Measurements from ENCODE around the gene PTPRQ. TPM values are rescaled to one million over a fixed set of nuclear protein-coding genes. Genes with fewer than 3 reads are reported as not detected.
A peak's percentile ranks its signal among the peaks of the same experiment; 100 is the strongest.

Gene PTPRQ
- total RNA-seq, 1 donor = 5.4 TPM

DNA sequence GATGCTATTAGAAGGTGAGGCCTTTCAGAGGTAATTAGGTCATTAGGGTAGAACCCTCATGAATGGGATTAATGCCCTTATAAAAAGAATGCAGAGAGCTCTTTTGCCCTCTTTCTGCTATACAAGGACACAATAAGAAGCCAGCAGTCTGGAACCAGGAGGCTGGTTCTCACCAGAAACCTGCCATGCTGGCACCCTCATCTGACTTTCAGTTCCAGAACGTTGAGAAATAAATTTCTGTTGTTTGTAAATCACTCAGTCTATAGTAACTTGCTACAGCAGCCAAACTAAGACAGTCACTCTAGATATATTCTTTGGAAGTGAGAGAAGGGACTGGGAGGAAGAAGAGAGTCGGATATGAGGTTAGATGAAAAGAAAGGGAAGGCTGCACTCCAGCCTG, 138.4 kb downstream of the PTPRQ start:
- H3K79me2 ChIP-seq (ENCODE audit: insufficient read depth, low read length) = no peaks in the 10 kb centered on the region
- H3K36me3 ChIP-seq (ENCODE audit: insufficient read depth, low read length) = no peaks in the 10 kb centered on the region
- H3K4me2 ChIP-seq (ENCODE audit: insufficient read depth, low read length) = no peak overlapping the region
- H3K4me1 ChIP-seq (ENCODE audit: insufficient read depth, low read length) = peaks cover 31% of the 10 kb centered on the region
- H2AFZ ChIP-seq (ENCODE audit: low read length) = peak overlapping the region; percentile 3
- TF ChIP-seq, protein P1, sequence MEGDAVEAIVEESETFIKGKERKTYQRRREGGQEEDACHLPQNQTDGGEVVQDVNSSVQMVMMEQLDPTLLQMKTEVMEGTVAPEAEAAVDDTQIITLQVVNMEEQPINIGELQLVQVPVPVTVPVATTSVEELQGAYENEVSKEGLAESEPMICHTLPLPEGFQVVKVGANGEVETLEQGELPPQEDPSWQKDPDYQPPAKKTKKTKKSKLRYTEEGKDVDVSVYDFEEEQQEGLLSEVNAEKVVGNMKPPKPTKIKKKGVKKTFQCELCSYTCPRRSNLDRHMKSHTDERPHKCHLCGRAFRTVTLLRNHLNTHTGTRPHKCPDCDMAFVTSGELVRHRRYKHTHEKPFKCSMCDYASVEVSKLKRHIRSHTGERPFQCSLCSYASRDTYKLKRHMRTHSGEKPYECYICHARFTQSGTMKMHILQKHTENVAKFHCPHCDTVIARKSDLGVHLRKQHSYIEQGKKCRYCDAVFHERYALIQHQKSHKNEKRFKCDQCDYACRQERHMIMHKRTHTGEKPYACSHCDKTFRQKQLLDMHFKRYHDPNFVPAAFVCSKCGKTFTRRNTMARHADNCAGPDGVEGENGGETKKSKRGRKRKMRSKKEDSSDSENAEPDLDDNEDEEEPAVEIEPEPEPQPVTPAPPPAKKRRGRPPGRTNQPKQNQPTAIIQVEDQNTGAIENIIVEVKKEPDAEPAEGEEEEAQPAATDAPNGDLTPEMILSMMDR (IDR thresholded peaks at IDR 0.05; ENCODE audit: extremely low read depth, low read depth, low read length) = no peak
- DNase-seq (ENCODE audit: insufficient read length, low spot score, missing footprints) = no peak
- H3K4me3 ChIP-seq (ENCODE audit: insufficient read depth, low read length) = no peak overlapping the region
- peak overlapping the region; percentile 83 for H3K27ac ChIP-seq (ENCODE audit: low read depth, low read length)
- H3K9me3 ChIP-seq (ENCODE audit: low read depth, low read length) = no peaks in the 10 kb centered on the region
- no peaks in the 10 kb centered on the region for H3K27me3 ChIP-seq (ENCODE audit: insufficient read depth, low read length)
- H4K20me1 ChIP-seq (ENCODE audit: insufficient read depth, low read length) = no peaks in the 10 kb centered on the region

DNA sequence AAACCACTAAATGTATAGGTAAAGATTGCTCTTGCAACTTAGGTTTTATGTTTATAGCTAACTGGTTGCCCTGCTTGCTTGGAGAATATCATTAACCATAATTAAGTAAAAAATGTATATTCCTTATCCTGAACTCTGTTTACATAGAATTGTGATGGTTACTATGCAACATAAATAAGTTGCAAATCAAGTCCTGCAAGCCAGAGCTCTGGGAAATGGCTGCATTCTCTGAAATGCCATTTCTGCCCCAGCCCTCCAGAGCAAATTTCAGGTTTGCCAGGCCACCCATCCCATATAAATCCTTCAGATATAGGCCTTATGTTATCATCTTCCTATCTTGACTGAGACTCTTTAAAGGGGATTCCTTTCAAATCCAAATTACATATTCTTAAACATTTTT, 145.0 kb downstream of the PTPRQ start:
- TF ChIP-seq, protein P1 (IDR thresholded peaks at IDR 0.05; ENCODE audit: extremely low read depth, low read depth, low read length) = no peak
- peak overlapping the region; percentile 39 for H2AFZ ChIP-seq (ENCODE audit: low read length)

DNA sequence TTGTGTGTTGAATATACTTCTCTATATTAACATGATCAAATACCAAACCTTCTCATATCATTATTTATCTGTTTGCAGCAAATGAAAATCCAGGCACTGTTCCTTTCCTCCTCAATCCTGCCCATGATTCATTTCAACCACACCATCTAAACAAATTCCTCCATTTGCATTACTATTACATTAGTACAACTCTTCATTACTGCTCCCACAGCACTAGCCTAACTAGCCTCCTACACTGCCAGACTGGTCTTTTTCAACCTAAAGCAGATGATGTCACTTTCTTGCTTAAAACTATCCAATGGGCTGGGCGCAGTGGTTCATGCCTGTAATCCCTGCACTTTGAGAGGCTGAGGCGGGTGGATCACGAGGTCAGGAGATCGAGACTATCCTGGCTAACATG, 146.1 kb downstream of the PTPRQ start:
- no peaks in the 10 kb centered on the region for H3K27me3 ChIP-seq (ENCODE audit: insufficient read depth, low read length)
- H3K27ac ChIP-seq (ENCODE audit: low read depth, low read length) = no peak overlapping the region
- peak; percentile 27 for DNase-seq (ENCODE audit: insufficient read length, low spot score, missing footprints)
- H3K4me1 ChIP-seq (ENCODE audit: insufficient read depth, low read length) = peaks cover 26% of the 10 kb centered on the region
- H3K4me3 ChIP-seq (ENCODE audit: insufficient read depth, low read length) = no peak overlapping the region
- no peaks in the 10 kb centered on the region for H3K79me2 ChIP-seq (ENCODE audit: insufficient read depth, low read length)
- H3K36me3 ChIP-seq (ENCODE audit: insufficient read depth, low read length) = no peaks in the 10 kb centered on the region
- H3K4me2 ChIP-seq (ENCODE audit: insufficient read depth, low read length) = no peak overlapping the region
- no peaks in the 10 kb centered on the region for H4K20me1 ChIP-seq (ENCODE audit: insufficient read depth, low read length)
- TF ChIP-seq, protein P1 (IDR thresholded peaks at IDR 0.05; ENCODE audit: extremely low read depth, low read depth, low read length) = no peak
- peak overlapping the region; percentile 43 for H2AFZ ChIP-seq (ENCODE audit: low read length)
- no peaks in the 10 kb centered on the region for H3K9me3 ChIP-seq (ENCODE audit: low read depth, low read length)

More for the DNA sequence above, 145.0 kb downstream of the PTPRQ start:
- DNase-seq (ENCODE audit: insufficient read length, low spot score, missing footprints) = no peak
- Histone ChIP-seq H3K27ac (ENCODE audit: low read depth, low read length) (no peak overlapping the region), H3K4me1 (ENCODE audit: insufficient read depth, low read length) (peaks cover 18% of the 10 kb centered on the region), H3K9me3 (ENCODE audit: low read depth, low read length) (no peaks in the 10 kb centered on the region), H3K36me3 (ENCODE audit: insufficient read depth, low read length) (no peaks in the 10 kb centered on the region), H3K4me3 (ENCODE audit: insufficient read depth, low read length) (no peak overlapping the region), H3K4me2 (ENCODE audit: insufficient read depth, low read length) (no peak overlapping the region), H3K27me3 (ENCODE audit: insufficient read depth, low read length) (no peaks in the 10 kb centered on the region), H3K79me2 (ENCODE audit: insufficient read depth, low read length) (no peaks in the 10 kb centered on the region), H4K20me1 (ENCODE audit: insufficient read depth, low read length) (no peaks in the 10 kb centered on the region)

DNA sequence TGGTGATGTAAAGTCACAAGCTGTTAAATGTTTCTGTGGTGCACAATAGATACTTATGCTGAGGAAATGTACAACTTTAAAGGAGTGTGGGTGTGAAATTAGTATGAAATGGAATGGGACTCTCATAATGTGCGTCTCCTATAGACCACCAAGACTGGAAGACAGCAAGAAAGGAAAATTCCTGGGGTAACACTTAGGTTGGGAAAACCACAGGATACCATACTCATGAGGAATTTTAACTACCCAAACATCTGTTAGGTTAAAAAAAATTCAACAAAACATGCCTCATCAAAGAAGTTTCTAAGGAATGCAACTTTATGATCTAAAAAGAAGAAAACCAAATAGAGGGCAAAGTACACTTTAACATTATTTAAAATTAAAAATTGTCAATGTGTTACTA, 149.7 kb downstream of the PTPRQ start:
- peak; percentile 30 for DNase-seq (ENCODE audit: insufficient read length, low spot score, missing footprints)
- Histone ChIP-seq H3K4me1 (ENCODE audit: insufficient read depth, low read length) (peaks cover 43% of the 10 kb centered on the region), H3K36me3 (ENCODE audit: insufficient read depth, low read length) (no peaks in the 10 kb centered on the region), H3K9me3 (ENCODE audit: low read depth, low read length) (no peaks in the 10 kb centered on the region), H3K27ac (ENCODE audit: low read depth, low read length) (peak overlapping the region; percentile 85), H3K4me2 (ENCODE audit: insufficient read depth, low read length) (peak overlapping the region; percentile 34), H3K79me2 (ENCODE audit: insufficient read depth, low read length) (no peaks in the 10 kb centered on the region), H2AFZ (ENCODE audit: low read length) (no peak overlapping the region), H3K4me3 (ENCODE audit: insufficient read depth, low read length) (no peak overlapping the region), H4K20me1 (ENCODE audit: insufficient read depth, low read length) (no peaks in the 10 kb centered on the region), H3K27me3 (ENCODE audit: insufficient read depth, low read length) (no peaks in the 10 kb centered on the region)
- TF ChIP-seq, protein P1 (IDR thresholded peaks at IDR 0.05; ENCODE audit: extremely low read depth, low read depth, low read length) = no peak
